Mucosa of descending colon (tissue), 3 donors: Measurements from ENCODE around the gene ACSL5. TPM values are rescaled to one million over a fixed set of nuclear protein-coding genes. Genes with fewer than 3 reads are reported as not detected.

Source experiments
- ATAC-seq: fragments of 200-7000 bp; cut with Tn5 transposase; one replicate; pipeline ENCODE4 v1.9.1; 2020; ENCODE audit warnings: mild to moderate bottlenecking, moderate library complexity
- DNase-seq, 3 donors: peaks; one replicate each; pipeline ENCODE4 v3.0.0-alpha.2; 2020
- H3K36me3 ChIP-seq: fragments of 200-600 bp; one replicate; pipeline ENCODE4 v1.8.0; 2021; ENCODE audit warnings: low read depth, mild to moderate bottlenecking
- H3K4me1 ChIP-seq: fragments of 200-600 bp; one replicate; pipeline ENCODE4 v1.8.0; 2021; ENCODE audit warnings: low read depth, mild to moderate bottlenecking
- H3K4me3 ChIP-seq: fragments of 200-600 bp; one replicate; pipeline ENCODE4 v1.8.0; 2021; ENCODE audit warnings: mild to moderate bottlenecking
- H3K9me3 ChIP-seq: fragments of 200-600 bp; one replicate; pipeline ENCODE4 v1.8.0; 2021; ENCODE audit warnings: mild to moderate bottlenecking
- intact Hi-C, 2 donors: fragments of 100-400 bp; cut with DNase I in 1 of 2; cut with micrococcal nuclease in 1 of 2; formaldehyde crosslinking; loops; one replicate each; pipeline versions ENCODE4 v1.11.0 to v1.11.1; 2022; cut with DNase I, micrococcal nuclease
- total RNA-seq, 3 donors: library from RNA; stranded (reverse); fragmentation: NEBNext Ultra II Directional in 2 of 3; extraction: Animal tissue kit (Norgen Biotek cat#: 25700) in 2 of 3; gene quantifications; one replicate each; pipeline versions ENCODE4 v1.2.1 to v1.2.4, GENCODE V29; 2021 to 2023
- TF ChIP-seq, protein P1 (sequence below): fragments of 200-600 bp; IDR thresholded peaks from one replicate; pipeline ENCODE4 v1.8.0; 2022; ENCODE audit warnings: antibody characterized with exemption, mild to moderate bottlenecking
- donor health status: DM: no; HTN: no; CAD: no; lungs with moderate emphysema.
- donor health status: DM: no; HTN: no; CAD: no.
- donor health status: DM: no; HTN: yes; CAD: no.

Gene ACSL5
- total RNA-seq, 3 donors from 2014 or later = 125 to 312 (median 258) TPM

DNA sequence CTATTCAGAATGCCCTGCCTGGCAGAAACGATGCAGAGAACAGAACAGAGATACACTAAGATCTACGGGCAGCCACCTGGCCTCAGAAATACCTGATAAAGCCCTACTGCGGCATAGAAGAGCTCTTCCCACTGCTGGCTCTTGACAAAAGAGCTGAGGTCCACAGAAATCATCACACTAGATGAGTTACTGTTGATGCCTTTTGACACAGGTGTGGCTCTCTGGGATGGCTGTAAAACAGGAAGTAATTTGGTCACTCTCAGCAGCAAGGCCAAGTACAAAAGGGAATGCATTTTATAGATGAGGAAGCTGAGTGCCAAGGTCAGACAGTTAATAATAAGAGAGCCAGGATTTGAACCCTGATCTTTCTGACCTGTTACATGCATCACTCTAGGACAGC, 35.0 kb upstream of the ACSL5 start:
- Histone ChIP-seq H3K4me3 (no peak overlapping the region), H3K36me3 (no peaks in the 10 kb centered on the region), H3K4me1 (peaks cover 17% of the 10 kb centered on the region), H3K9me3 (no peaks in the 10 kb centered on the region)
- ATAC-seq = peak; percentile 72
- intact Hi-C loops = no loop called here
- TF ChIP-seq, protein P1, sequence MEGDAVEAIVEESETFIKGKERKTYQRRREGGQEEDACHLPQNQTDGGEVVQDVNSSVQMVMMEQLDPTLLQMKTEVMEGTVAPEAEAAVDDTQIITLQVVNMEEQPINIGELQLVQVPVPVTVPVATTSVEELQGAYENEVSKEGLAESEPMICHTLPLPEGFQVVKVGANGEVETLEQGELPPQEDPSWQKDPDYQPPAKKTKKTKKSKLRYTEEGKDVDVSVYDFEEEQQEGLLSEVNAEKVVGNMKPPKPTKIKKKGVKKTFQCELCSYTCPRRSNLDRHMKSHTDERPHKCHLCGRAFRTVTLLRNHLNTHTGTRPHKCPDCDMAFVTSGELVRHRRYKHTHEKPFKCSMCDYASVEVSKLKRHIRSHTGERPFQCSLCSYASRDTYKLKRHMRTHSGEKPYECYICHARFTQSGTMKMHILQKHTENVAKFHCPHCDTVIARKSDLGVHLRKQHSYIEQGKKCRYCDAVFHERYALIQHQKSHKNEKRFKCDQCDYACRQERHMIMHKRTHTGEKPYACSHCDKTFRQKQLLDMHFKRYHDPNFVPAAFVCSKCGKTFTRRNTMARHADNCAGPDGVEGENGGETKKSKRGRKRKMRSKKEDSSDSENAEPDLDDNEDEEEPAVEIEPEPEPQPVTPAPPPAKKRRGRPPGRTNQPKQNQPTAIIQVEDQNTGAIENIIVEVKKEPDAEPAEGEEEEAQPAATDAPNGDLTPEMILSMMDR = no peak
- DNase-seq = peak in 1 of 3 donors; percentile 61

DNA sequence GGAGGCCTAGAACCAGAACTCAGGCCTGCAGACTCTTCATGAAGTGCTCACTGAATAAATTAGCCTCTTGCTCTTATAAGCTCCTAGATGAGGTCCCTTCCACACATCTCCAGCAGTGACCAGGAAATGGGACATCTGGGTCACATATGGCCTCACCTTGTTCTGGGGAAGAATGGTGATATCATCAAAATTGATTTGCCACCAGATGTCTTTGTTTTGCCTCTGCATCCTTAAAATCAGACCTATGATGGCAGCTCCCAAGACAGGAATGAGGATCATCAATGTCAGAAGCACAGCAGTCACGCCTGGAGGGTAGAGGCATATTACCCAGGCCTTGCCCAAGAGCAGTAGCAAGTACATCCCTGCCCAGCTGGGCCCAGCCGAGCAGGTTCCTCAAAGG, 33.3 kb upstream of the ACSL5 start:
- TF ChIP-seq, protein P1 = no peak
- DNase-seq = peak in 1 of 3 donors; percentile 2
- intact Hi-C loops = no loop called here
- Histone ChIP-seq H3K36me3 (no peaks in the 10 kb centered on the region), H3K4me1 (peaks cover 7% of the 10 kb centered on the region), H3K4me3 (no peak overlapping the region), H3K9me3 (no peaks in the 10 kb centered on the region)
- ATAC-seq = no peak

DNA sequence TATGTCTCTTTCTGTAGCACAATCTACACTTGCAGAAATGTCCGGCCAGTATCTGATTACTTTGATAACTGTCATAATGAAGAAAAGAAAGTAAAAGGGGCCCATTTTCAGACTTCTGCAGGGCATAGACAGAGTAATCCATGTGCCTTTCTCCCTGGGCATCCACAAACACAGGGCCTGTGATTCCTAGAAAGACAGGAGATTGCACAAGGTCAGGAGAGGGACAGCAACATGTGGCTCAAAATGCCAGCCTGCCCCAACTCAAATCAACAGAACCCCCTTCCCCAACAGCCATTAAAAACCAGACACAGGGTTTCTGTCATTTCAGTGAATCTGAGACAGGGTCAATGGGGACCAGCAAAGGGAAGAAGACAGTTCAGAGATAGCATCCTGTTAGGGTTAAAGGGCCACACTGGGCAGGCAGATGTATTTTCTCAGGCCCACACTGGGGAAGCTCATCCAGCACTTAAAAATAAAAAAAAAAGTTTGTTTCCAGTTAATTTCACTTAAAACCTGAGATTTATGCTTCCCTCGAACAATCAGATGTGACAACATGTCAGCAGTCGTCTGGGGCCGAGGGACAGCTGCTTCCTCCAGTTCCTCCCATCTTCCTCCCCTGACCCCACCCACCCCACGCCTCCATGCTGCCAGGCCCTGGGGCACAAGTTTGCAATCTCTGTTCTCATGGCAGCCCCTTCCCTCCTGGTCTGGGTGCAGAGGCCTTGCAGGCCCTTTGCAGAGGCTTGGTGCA, 30.7 kb upstream of the ACSL5 start:
- ATAC-seq (no peak), DNase-seq (peak in 1 of 3 donors; percentile 4)
- no peaks in the 10 kb centered on the region for H3K36me3 ChIP-seq
- H3K4me1 ChIP-seq = peaks cover 5% of the 10 kb centered on the region
- intact Hi-C loops = no loop called here
- no peaks in the 10 kb centered on the region for H3K9me3 ChIP-seq
- no peak overlapping the region for H3K4me3 ChIP-seq
- TF ChIP-seq, protein P1 = no peak

DNA sequence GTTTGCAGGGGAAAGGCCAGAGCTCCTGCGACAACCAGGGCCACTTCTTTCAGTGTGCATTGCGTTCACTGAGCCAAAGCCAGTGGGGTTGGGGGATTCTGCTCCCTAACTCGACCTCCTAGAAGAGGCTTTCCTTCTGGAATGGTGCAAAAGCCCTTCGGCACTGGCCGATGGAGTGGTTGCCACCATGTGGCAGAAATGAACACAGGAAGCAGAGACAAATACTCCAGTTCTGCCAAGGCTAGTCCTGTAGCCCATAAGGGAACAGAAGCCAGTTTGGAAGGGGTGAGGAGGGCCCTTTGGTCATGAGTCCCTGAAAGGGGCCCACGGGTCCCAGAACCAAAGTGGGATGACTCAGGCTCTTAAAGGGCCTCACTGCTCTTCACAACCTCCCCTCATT, 29.7 kb upstream of the ACSL5 start:
- Histone ChIP-seq H3K4me3 (no peak overlapping the region), H3K4me1 (peaks cover 6% of the 10 kb centered on the region), H3K36me3 (no peaks in the 10 kb centered on the region), H3K9me3 (no peaks in the 10 kb centered on the region)
- ATAC-seq (peak; percentile 52), DNase-seq (peak in 1 of 3 donors; percentile 24)
- intact Hi-C loops = no loop called here
- TF ChIP-seq, protein P1 = no peak

DNA sequence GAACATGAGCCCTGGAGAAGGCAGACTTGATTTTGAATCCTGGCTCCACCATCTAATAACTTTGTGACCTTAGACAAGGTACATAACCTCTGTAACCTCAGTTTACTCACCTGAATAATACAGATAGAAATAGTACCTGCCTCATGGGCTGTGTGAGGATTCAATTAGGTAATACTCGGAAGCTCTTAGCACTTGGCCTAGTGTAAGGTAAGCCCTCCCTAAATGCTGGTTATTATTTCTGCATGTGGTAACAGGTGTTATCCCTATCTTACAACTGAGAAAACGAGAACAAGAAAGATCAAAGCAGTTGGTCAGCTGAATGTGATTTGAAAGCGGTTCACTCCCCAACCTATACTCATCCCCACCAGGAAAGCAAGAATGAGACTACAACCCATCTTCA, 28.7 kb upstream of the ACSL5 start:
- intact Hi-C loops = no loop called here

More for the DNA sequence above, 28.7 kb upstream of the ACSL5 start:
- DNase-seq (no peak), ATAC-seq (no peak)
- H3K4me3 ChIP-seq = no peak overlapping the region
- no peaks in the 10 kb centered on the region for H3K9me3 ChIP-seq
- no peaks in the 10 kb centered on the region for H3K36me3 ChIP-seq
- TF ChIP-seq, protein P1 = no peak
- H3K4me1 ChIP-seq = peaks cover 6% of the 10 kb centered on the region
